LNCaP clone FGC (cell line): ENCODE data around the gene CALML3.

Source experiments
- DNase-seq: peaks from one replicate; pipeline ENCODE4 v3.0.0-alpha.2; 2011; ENCODE audit warnings: low read depth
- H3K4me3 ChIP-seq: 2 replicates; pipeline ENCODE4 v1.5.1; 2011; ENCODE audit warnings: mild to moderate bottlenecking, low read depth, low read length, control low read depth
- TF ChIP-seq, protein P1 (sequence below): IDR thresholded peaks from 2 replicates; pipeline ENCODE4 v1.5.1; 2012; ENCODE audit warnings: mild to moderate bottlenecking; ENCODE audit not compliant: control insufficient read depth, insufficient read depth; ENCODE audit errors: extremely low read depth

The CALML3 gene

DNA sequence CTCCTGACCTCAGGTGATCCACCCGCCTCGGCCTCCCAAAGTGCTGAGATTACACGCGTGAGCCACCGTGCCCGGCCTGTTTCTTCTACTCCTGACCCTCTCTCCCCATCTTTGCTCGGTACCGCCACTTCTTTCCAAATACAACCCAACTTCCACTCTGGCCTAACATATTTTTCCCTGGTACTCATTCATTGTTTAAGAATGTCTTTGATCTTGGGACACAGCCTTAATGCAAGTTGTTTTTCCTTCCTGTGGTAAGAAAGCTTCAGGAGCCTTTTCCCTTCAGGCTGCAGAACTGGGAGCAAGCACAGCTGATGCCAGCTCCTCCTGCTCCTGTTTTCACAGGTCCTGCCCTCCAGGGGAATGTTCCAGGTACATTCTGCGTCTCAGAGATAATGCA lies 13.7 kb downstream of the CALML3 start:
- DNase-seq: no peak
- TF ChIP-seq, protein P1, sequence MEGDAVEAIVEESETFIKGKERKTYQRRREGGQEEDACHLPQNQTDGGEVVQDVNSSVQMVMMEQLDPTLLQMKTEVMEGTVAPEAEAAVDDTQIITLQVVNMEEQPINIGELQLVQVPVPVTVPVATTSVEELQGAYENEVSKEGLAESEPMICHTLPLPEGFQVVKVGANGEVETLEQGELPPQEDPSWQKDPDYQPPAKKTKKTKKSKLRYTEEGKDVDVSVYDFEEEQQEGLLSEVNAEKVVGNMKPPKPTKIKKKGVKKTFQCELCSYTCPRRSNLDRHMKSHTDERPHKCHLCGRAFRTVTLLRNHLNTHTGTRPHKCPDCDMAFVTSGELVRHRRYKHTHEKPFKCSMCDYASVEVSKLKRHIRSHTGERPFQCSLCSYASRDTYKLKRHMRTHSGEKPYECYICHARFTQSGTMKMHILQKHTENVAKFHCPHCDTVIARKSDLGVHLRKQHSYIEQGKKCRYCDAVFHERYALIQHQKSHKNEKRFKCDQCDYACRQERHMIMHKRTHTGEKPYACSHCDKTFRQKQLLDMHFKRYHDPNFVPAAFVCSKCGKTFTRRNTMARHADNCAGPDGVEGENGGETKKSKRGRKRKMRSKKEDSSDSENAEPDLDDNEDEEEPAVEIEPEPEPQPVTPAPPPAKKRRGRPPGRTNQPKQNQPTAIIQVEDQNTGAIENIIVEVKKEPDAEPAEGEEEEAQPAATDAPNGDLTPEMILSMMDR: no peak
- no peak overlapping the region for H3K4me3 ChIP-seq

DNA sequence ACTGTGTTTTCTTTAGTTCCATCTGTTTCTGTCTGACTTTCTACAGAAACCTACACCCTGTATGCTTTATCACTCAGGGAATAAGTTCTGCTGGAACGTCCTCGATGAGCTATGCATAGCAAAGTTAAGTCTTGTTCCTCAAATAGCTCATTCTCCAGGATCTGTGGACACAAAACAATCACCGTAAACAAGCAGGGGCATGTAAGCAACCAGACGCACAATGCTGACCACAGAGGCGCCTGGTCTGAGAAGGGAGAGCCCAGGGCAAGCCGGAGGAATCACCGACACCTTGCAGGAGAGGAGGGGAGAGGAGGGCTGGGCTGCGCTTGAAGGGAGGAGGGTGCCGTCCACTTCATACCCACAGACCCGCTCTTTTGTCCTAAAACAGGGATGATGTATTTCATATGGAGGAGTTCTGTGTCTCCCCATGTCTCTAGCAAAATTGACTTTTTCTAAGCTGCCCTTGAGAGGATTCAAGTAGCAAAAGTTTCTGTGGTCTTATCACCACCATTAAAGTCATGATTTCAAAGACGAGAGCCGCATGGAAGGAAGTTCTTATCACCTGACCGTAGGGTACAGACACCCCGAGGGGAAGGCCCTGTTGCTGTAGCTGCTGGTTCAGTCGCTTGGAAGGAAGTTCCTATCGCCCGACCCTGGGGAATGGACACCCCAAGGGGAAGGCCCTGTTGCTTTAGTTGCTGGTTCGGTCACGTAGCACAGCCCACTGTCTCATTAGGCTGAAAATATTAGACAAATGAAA lies 14.3 kb downstream of the CALML3 start:
- no peak overlapping the region for H3K4me3 ChIP-seq
- DNase-seq: no peak
- TF ChIP-seq, protein P1: no peak

DNA sequence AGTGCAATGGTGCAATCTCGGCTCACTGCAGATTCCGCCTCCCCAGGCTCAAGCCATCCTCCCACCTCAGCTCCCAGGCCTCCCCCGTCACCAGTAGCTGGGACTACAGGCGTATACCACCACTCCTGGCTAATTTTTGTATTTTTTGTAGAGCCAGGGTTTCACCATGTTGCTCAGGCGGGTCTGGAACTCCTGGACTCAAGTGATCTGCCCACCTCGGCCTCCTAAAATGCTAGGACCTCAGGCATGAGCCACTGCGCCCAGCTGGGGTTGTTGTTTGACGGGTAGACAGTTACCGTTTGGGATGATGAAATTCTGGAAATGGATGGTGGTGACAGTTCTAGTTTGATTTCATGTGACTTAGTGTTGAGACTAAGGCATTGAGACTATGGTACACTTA lies 15.3 kb downstream of the CALML3 start:
- TF ChIP-seq, protein P1: no peak
- H3K4me3 ChIP-seq: no peak overlapping the region

DNA sequence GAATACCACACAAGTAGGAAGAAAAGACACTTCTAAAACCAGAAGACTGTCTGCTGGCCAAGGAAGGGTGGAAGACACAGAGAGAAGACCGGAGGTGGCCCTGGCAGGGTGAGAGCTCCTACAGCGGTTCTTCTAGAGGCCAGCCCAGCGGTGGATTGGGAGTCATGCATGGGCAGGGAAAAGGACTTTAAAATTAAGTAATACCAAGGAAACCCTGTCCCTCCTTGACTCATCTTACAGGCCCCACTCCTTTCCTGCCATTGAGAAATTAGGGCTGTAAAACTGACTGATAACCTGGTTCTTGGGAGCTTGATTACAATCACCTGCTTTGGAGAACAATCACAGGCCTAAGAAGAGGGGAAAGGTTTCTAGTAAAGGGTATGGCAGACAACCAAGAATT lies 16.1 kb downstream of the CALML3 start:
- no peak overlapping the region for H3K4me3 ChIP-seq
- TF ChIP-seq, protein P1: no peak
- no peak for DNase-seq

More for the DNA sequence above, 15.3 kb downstream of the CALML3 start:
- DNase-seq: no peak

DNA sequence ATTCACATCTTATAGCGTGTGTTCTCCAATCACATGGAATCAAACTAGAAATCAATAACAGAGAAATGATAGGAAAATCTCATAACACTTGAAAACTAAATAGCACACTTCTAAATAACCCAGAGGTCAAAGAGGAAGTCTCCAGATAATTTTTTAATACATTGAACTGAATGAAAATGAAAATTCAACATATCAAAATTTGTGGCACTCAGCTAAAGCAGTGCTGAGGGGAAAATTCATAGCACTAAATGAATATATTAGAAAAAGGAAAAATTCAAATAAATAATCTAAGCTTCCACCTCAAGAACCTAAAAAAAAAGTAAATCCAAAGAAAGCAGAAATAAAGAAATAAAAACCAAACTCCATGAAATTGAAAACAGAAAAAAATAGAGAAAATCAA lies 17.3 kb downstream of the CALML3 start:
- TF ChIP-seq, protein P1: no peak

DNA sequence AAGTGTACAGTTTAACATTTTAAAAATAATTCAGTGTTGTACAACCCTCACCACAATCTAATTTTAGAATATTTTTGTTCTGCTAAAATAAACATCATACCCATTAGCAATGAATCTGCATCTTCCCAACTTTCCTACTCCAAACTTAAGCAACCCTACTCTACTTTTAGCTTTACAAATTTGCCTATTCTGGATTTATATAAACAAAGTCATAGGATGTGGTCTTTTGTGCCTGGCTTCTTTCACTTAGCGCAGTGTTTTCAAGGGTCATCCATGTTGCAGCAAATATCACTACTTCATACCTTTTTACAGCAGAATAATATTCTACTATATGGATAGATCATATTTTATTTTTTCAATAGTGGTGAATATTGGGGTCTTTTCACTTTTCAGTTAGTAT lies 18.9 kb downstream of the CALML3 start:
- H3K4me3 ChIP-seq: no peak overlapping the region
- TF ChIP-seq, protein P1: no peak
- DNase-seq: no peak

More for the DNA sequence above, 17.3 kb downstream of the CALML3 start:
- DNase-seq: no peak
- no peak overlapping the region for H3K4me3 ChIP-seq
